Liver (tissue), 2 donors: ENCODE measurements around the gene SLX4IP.

Experiments
- YY1 ChIP-seq: IDR thresholded peaks from 2 replicates; pipeline ENCODE4 v1.6.1; 2016; ENCODE audit warnings: antibody characterized with exemption, mild to moderate bottlenecking
- TF ChIP-seq, protein P1 (sequence below): fragments of 150-350 bp; IDR thresholded peaks from 2 replicates; pipeline ENCODE4 v1.5.1; 2017; ENCODE audit warnings: improper control_type of control experiment, low read depth, low read length; ENCODE audit not compliant: missing input control
- TF ChIP-seq, protein P2 (sequence below): IDR thresholded peaks from 2 replicates; pipeline ENCODE4 v1.6.1; 2016; ENCODE audit warnings: antibody characterized with exemption, mild to moderate bottlenecking
- donor health status: healthy.

- TF ChIP-seq, protein P1, sequence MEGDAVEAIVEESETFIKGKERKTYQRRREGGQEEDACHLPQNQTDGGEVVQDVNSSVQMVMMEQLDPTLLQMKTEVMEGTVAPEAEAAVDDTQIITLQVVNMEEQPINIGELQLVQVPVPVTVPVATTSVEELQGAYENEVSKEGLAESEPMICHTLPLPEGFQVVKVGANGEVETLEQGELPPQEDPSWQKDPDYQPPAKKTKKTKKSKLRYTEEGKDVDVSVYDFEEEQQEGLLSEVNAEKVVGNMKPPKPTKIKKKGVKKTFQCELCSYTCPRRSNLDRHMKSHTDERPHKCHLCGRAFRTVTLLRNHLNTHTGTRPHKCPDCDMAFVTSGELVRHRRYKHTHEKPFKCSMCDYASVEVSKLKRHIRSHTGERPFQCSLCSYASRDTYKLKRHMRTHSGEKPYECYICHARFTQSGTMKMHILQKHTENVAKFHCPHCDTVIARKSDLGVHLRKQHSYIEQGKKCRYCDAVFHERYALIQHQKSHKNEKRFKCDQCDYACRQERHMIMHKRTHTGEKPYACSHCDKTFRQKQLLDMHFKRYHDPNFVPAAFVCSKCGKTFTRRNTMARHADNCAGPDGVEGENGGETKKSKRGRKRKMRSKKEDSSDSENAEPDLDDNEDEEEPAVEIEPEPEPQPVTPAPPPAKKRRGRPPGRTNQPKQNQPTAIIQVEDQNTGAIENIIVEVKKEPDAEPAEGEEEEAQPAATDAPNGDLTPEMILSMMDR, result no peak
- TF ChIP-seq YY1, result no peak
- TF ChIP-seq, protein P2, sequence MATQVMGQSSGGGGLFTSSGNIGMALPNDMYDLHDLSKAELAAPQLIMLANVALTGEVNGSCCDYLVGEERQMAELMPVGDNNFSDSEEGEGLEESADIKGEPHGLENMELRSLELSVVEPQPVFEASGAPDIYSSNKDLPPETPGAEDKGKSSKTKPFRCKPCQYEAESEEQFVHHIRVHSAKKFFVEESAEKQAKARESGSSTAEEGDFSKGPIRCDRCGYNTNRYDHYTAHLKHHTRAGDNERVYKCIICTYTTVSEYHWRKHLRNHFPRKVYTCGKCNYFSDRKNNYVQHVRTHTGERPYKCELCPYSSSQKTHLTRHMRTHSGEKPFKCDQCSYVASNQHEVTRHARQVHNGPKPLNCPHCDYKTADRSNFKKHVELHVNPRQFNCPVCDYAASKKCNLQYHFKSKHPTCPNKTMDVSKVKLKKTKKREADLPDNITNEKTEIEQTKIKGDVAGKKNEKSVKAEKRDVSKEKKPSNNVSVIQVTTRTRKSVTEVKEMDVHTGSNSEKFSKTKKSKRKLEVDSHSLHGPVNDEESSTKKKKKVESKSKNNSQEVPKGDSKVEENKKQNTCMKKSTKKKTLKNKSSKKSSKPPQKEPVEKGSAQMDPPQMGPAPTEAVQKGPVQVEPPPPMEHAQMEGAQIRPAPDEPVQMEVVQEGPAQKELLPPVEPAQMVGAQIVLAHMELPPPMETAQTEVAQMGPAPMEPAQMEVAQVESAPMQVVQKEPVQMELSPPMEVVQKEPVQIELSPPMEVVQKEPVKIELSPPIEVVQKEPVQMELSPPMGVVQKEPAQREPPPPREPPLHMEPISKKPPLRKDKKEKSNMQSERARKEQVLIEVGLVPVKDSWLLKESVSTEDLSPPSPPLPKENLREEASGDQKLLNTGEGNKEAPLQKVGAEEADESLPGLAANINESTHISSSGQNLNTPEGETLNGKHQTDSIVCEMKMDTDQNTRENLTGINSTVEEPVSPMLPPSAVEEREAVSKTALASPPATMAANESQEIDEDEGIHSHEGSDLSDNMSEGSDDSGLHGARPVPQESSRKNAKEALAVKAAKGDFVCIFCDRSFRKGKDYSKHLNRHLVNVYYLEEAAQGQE, result no peak
These were observed 170.6 kb downstream of the SLX4IP start for GRCh38 chr20:10605547-10606195.
